Panc1 (cell line): ENCODE measurements around the gene TLE5.

Experiments
- POLR2AphosphoS5 ChIP-seq: IDR thresholded peaks from 2 replicates; pipeline ENCODE4 v1.6.1; 2012; ENCODE audit warnings: mild to moderate bottlenecking, low read depth, low read length, moderate library complexity
- SIN3A ChIP-seq: IDR thresholded peaks from 2 replicates; pipeline ENCODE4 v1.6.1; 2012; ENCODE audit warnings: low read depth, mild to moderate bottlenecking, low read length, moderate library complexity, borderline replicate concordance; ENCODE audit not compliant: insufficient read depth
- TCF7L2 ChIP-seq: IDR thresholded peaks from 2 replicates; pipeline ENCODE4 v1.6.1; 2011; ENCODE audit warnings: mild to moderate bottlenecking, low read depth, low read length, inconsistent platforms
- TF ChIP-seq, protein P1 (sequence below), 2 experiments: IDR thresholded peaks; 2 replicates each; pipeline ENCODE4 v1.6.1; 2011 to 2012; ENCODE audit warnings: low read depth in 2 of 2, control low read depth in 1 of 2, low read length in 1 of 2, mild to moderate bottlenecking in 1 of 2, moderate library complexity in 1 of 2; ENCODE audit not compliant: insufficient read depth in 1 of 2
- TF ChIP-seq, protein P2 (sequence below): fragments of 450-650 bp; IDR thresholded peaks from 2 replicates; pipeline ENCODE4 v1.5.1; 2017; ENCODE audit warnings: mild to moderate bottlenecking

DNA sequence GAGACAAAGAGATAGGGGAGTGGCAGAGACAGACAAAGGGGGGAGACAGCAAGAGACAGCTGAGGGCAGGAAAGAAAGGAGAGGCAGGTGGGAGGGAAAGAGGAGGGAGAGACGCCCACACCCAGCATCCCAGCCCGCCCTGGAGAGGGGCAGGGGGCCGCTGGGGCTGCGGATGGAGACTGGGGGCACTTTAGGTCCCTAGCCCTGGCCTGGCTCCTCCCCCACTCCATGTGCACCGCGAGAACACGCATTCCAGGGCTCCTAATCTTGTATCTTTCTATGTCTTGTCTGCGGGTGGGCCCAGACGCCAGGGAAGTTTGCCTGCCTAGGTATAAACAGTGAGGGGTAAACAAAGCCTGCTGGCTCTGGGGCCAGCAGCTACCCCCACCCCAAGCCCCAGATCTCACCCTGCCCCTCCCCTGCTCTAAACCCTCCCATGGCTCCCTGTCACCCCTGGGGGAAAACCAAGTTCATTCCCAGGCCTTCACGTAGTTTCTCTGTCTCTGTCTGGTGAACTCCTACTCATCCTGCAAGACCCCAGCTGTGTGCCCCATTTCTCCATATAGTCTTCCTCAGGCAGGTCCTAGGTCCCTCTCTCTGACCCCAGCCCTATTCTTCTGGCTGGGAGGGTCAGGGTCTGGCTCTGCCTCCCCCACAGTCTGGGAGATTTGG is 5.7 kb downstream of the TLE5 start:
- TF ChIP-seq POLR2AphosphoS5 (no peak; the same call in 1 of the 2 replicates), TCF7L2 (no peak), SIN3A (no peak)
- TF ChIP-seq, protein P1, sequence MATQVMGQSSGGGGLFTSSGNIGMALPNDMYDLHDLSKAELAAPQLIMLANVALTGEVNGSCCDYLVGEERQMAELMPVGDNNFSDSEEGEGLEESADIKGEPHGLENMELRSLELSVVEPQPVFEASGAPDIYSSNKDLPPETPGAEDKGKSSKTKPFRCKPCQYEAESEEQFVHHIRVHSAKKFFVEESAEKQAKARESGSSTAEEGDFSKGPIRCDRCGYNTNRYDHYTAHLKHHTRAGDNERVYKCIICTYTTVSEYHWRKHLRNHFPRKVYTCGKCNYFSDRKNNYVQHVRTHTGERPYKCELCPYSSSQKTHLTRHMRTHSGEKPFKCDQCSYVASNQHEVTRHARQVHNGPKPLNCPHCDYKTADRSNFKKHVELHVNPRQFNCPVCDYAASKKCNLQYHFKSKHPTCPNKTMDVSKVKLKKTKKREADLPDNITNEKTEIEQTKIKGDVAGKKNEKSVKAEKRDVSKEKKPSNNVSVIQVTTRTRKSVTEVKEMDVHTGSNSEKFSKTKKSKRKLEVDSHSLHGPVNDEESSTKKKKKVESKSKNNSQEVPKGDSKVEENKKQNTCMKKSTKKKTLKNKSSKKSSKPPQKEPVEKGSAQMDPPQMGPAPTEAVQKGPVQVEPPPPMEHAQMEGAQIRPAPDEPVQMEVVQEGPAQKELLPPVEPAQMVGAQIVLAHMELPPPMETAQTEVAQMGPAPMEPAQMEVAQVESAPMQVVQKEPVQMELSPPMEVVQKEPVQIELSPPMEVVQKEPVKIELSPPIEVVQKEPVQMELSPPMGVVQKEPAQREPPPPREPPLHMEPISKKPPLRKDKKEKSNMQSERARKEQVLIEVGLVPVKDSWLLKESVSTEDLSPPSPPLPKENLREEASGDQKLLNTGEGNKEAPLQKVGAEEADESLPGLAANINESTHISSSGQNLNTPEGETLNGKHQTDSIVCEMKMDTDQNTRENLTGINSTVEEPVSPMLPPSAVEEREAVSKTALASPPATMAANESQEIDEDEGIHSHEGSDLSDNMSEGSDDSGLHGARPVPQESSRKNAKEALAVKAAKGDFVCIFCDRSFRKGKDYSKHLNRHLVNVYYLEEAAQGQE (IDR thresholded peaks at IDR 0.05; ENCODE audit: insufficient read depth in 1 of 2, low read depth in 2 of 2, low read length in 1 of 2), result no peak
- TF ChIP-seq, protein P2, sequence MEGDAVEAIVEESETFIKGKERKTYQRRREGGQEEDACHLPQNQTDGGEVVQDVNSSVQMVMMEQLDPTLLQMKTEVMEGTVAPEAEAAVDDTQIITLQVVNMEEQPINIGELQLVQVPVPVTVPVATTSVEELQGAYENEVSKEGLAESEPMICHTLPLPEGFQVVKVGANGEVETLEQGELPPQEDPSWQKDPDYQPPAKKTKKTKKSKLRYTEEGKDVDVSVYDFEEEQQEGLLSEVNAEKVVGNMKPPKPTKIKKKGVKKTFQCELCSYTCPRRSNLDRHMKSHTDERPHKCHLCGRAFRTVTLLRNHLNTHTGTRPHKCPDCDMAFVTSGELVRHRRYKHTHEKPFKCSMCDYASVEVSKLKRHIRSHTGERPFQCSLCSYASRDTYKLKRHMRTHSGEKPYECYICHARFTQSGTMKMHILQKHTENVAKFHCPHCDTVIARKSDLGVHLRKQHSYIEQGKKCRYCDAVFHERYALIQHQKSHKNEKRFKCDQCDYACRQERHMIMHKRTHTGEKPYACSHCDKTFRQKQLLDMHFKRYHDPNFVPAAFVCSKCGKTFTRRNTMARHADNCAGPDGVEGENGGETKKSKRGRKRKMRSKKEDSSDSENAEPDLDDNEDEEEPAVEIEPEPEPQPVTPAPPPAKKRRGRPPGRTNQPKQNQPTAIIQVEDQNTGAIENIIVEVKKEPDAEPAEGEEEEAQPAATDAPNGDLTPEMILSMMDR, result no peak
